ACC112 (cell line): ENCODE data around the gene FRMD4A.
"Not testable (repeated sequence)": the region's sequence is repeated elsewhere in the genome, so short reads cannot be mapped to it uniquely, and the experiment has no call there.

ENCODE experiments used
- H2AFZ ChIP-seq: fragments of 200-600 bp; sonication (generic); one replicate; pipeline ENCODE4 v1.6.0; 2017; ENCODE audit warnings: antibody characterized with exemption, low read length; ENCODE audit not compliant: unreplicated experiment
- H3K27ac ChIP-seq: fragments of 200-600 bp; sonication (generic); 2 replicates; pipeline ENCODE4 v1.5.1; 2014; ENCODE audit warnings: low read depth, mild to moderate bottlenecking, antibody characterized with exemption, low read length, moderate library complexity
- H3K27me3 ChIP-seq: fragments of 200-600 bp; sonication (generic); 2 replicates; pipeline ENCODE4 v1.6.1; 2014; ENCODE audit warnings: mild to moderate bottlenecking, antibody characterized with exemption, low read length, moderate library complexity, mixed read lengths; ENCODE audit not compliant: insufficient read depth
- H3K36me3 ChIP-seq: fragments of 200-600 bp; sonication (generic); 2 replicates; pipeline ENCODE4 v1.6.1; 2016; ENCODE audit warnings: mild to moderate bottlenecking, antibody characterized with exemption, low read length, moderate library complexity, mixed read lengths; ENCODE audit not compliant: insufficient read depth
- H3K4me1 ChIP-seq: fragments of 200-600 bp; sonication (generic); one replicate; pipeline ENCODE4 v1.6.1; 2016; ENCODE audit warnings: low read length, mixed read lengths; ENCODE audit not compliant: insufficient read depth, unreplicated experiment, control insufficient read depth
- H3K4me3 ChIP-seq: fragments of 200-600 bp; sonication (generic); 2 replicates; pipeline ENCODE4 v1.5.1; 2014; ENCODE audit warnings: mild to moderate bottlenecking, low read depth, low read length
- H3K79me2 ChIP-seq: fragments of 200-600 bp; sonication (generic); one replicate; pipeline ENCODE4 v1.6.0; 2016; ENCODE audit warnings: low read length; ENCODE audit not compliant: control insufficient read depth, unreplicated experiment, insufficient read depth

The FRMD4A gene

GRCh38 chr10:14241196-14241595 lies 89.5 kb downstream of the FRMD4A start:
- H3K27me3 ChIP-seq, result peaks cover 32% of the 10 kb centered on the region
- peaks cover 11% of the 10 kb centered on the region for H3K4me1 ChIP-seq
- no peak overlapping the region for H2AFZ ChIP-seq
- no peak overlapping the region for H3K27ac ChIP-seq
- no peaks in the 10 kb centered on the region for H3K79me2 ChIP-seq
- H3K36me3 ChIP-seq, result no peaks in the 10 kb centered on the region
- no peak overlapping the region for H3K4me3 ChIP-seq

GRCh38 chr10:14240253-14241189 lies 90.2 kb downstream of the FRMD4A start:
- Histone ChIP-seq H3K36me3 (no peaks in the 10 kb centered on the region), H3K27me3 (peaks cover 39% of the 10 kb centered on the region), H3K4me1 (peaks cover 11% of the 10 kb centered on the region), H3K27ac (no peak overlapping the region), H3K79me2 (no peaks in the 10 kb centered on the region), H3K4me3 (no peak overlapping the region), H2AFZ (no peak overlapping the region)

- not testable (repeated sequence) for H3K79me2 ChIP-seq, H3K27ac ChIP-seq, H3K4me3 ChIP-seq, H2AFZ ChIP-seq, H3K4me1 ChIP-seq, H3K36me3 ChIP-seq
- H3K27me3 ChIP-seq, result peaks cover 54% of the 10 kb centered on the region
Observed at GRCh38 chr10:14238659-14239058, 92.1 kb downstream of the FRMD4A start.

GRCh38 chr10:14236341-14236740 lies 94.4 kb downstream of the FRMD4A start:
- H3K27me3 ChIP-seq, result peaks cover 63% of the 10 kb centered on the region
- no peaks in the 10 kb centered on the region for H3K36me3 ChIP-seq
- H2AFZ ChIP-seq, result no peak overlapping the region
- no peak overlapping the region for H3K4me3 ChIP-seq
- no peaks in the 10 kb centered on the region for H3K79me2 ChIP-seq
- no peaks in the 10 kb centered on the region for H3K4me1 ChIP-seq
- no peak overlapping the region for H3K27ac ChIP-seq

- Histone ChIP-seq H3K79me2 (no peaks in the 10 kb centered on the region), H3K4me3 (no peak overlapping the region), H3K4me1 (no peaks in the 10 kb centered on the region), H3K27me3 (peaks cover 62% of the 10 kb centered on the region), H2AFZ (no peak overlapping the region), H3K27ac (no peak overlapping the region), H3K36me3 (no peaks in the 10 kb centered on the region)
Observed at GRCh38 chr10:14235566-14236195, 95.0 kb downstream of the FRMD4A start.

- no peak overlapping the region for H3K4me3 ChIP-seq
- peaks cover 58% of the 10 kb centered on the region for H3K27me3 ChIP-seq
- H3K79me2 ChIP-seq, result no peaks in the 10 kb centered on the region
- no peak overlapping the region for H3K27ac ChIP-seq
- no peak overlapping the region for H2AFZ ChIP-seq
- no peaks in the 10 kb centered on the region for H3K36me3 ChIP-seq
- no peaks in the 10 kb centered on the region for H3K4me1 ChIP-seq
Observed at GRCh38 chr10:14233566-14233965, 97.2 kb downstream of the FRMD4A start.

- not testable (repeated sequence) for H3K4me3 ChIP-seq, H3K4me1 ChIP-seq, H3K27ac ChIP-seq, H3K79me2 ChIP-seq, H3K36me3 ChIP-seq, H2AFZ ChIP-seq
- H3K27me3 ChIP-seq, result peaks cover 70% of the 10 kb centered on the region
Observed at GRCh38 chr10:14228798-14229197, 101.9 kb downstream of the FRMD4A start.

- no peaks in the 10 kb centered on the region for H3K36me3 ChIP-seq
- no peak overlapping the region for H2AFZ ChIP-seq
- no peaks in the 10 kb centered on the region for H3K79me2 ChIP-seq
- H3K4me3 ChIP-seq, result no peak overlapping the region
- H3K4me1 ChIP-seq, result no peaks in the 10 kb centered on the region
- H3K27ac ChIP-seq, result no peak overlapping the region
- peaks cover 63% of the 10 kb centered on the region for H3K27me3 ChIP-seq
Observed at GRCh38 chr10:14225379-14225778, 105.3 kb downstream of the FRMD4A start.

GRCh38 chr10:14220026-14220425 lies 110.7 kb downstream of the FRMD4A start:
- Histone ChIP-seq H2AFZ (no peak overlapping the region), H3K79me2 (no peaks in the 10 kb centered on the region), H3K36me3 (no peaks in the 10 kb centered on the region), H3K27me3 (peaks cover 51% of the 10 kb centered on the region), H3K27ac (no peak overlapping the region), H3K4me3 (no peak overlapping the region), H3K4me1 (peaks cover 3% of the 10 kb centered on the region)

GRCh38 chr10:14219411-14219810 lies 111.3 kb downstream of the FRMD4A start:
- no peak overlapping the region for H2AFZ ChIP-seq
- H3K27me3 ChIP-seq, result peaks cover 51% of the 10 kb centered on the region
- H3K4me1 ChIP-seq, result peaks cover 3% of the 10 kb centered on the region
- H3K4me3 ChIP-seq, result no peak overlapping the region
- H3K27ac ChIP-seq, result no peak overlapping the region
- H3K36me3 ChIP-seq, result no peaks in the 10 kb centered on the region
- H3K79me2 ChIP-seq, result no peaks in the 10 kb centered on the region

- Histone ChIP-seq H3K27me3 (peaks cover 42% of the 10 kb centered on the region), H3K27ac (no peak overlapping the region), H3K36me3 (no peaks in the 10 kb centered on the region), H3K4me3 (no peak overlapping the region), H2AFZ (no peak overlapping the region), H3K79me2 (no peaks in the 10 kb centered on the region), H3K4me1 (peaks cover 3% of the 10 kb centered on the region)
Observed at GRCh38 chr10:14215641-14216040, 115.1 kb downstream of the FRMD4A start.
